K562 (cell line): ENCODE measurements around the gene ASB2.

Experiments used
- ATF3 ChIP-seq, 2 experiments: fragments of 450-650 bp in 1 of 2; sonication (generic) in 1 of 2; formaldehyde crosslinking in 1 of 2; IDR thresholded peaks in 1 of 2; conservative IDR thresholded peaks in 1 of 2; 2 replicates each; pipeline versions ENCODE4 v1.6.1 to v1.8.1; 2016 to 2023; ENCODE audit warnings: mild to moderate bottlenecking in 2 of 2, moderate library complexity in 2 of 2, inconsistent platforms in 1 of 2, missing genetic modification reagents in 1 of 2
- ELK1 ChIP-seq: sonication (generic); formaldehyde crosslinking; IDR thresholded peaks from 2 replicates; pipeline ENCODE4 v1.8.1; 2022; ENCODE audit warnings: missing genetic modification reagents
- EP400 ChIP-seq: fragments of 450-650 bp; IDR thresholded peaks from 2 replicates; pipeline ENCODE4 v1.6.1; 2017; ENCODE audit warnings: antibody characterized with exemption, mild to moderate bottlenecking, moderate library complexity
- ETS2 ChIP-seq: IDR thresholded peaks from 2 replicates; pipeline ENCODE4 v1.6.1; 2016; ENCODE audit warnings: borderline replicate concordance, missing genetic modification characterization, mild to moderate bottlenecking, moderate library complexity, missing compliant biosample characterization; ENCODE audit not compliant: poor library complexity, severe bottlenecking
- FOXP1 ChIP-seq: sonication (generic); formaldehyde crosslinking; IDR thresholded peaks from 2 replicates; pipeline ENCODE4 v1.8.0; 2022; ENCODE audit warnings: mild to moderate bottlenecking, missing genetic modification reagents
- NFIX ChIP-seq: fragments of 250-450 bp; sonication (Bioruptor Pico); IDR thresholded peaks from 2 replicates; pipeline ENCODE4 v1.4.0; 2020; ENCODE audit warnings: low read depth, mild to moderate bottlenecking, moderate library complexity
- PRPF4 ChIP-seq: fragments of 200-400 bp; formaldehyde crosslinking; IDR thresholded peaks from one replicate; pipeline ENCODE4 v1.6.1; 2017; ENCODE audit warnings: low read length, low read depth, mild to moderate bottlenecking; ENCODE audit not compliant: insufficient read depth, poor library complexity, severe bottlenecking
- RBM14 ChIP-seq: fragments of 200-400 bp; formaldehyde crosslinking; IDR thresholded peaks from 2 replicates; pipeline ENCODE4 v1.6.1; 2018; ENCODE audit warnings: low read depth, mild to moderate bottlenecking, low read length, moderate library complexity, borderline replicate concordance; ENCODE audit not compliant: insufficient read depth
- TAF1 ChIP-seq: IDR thresholded peaks from 2 replicates; pipeline ENCODE4 v1.6.1; 2011; ENCODE audit warnings: mild to moderate bottlenecking, low read length, moderate library complexity; ENCODE audit not compliant: insufficient read depth, control insufficient read depth, severe bottlenecking; ENCODE audit errors: extremely low read depth
- TRIM24 ChIP-seq, 2 experiments: fragments of 450-650 bp; IDR thresholded peaks; 2 replicates each; pipeline ENCODE4 v1.6.1; 2016
- ZNF436 ChIP-seq: fragments of 250-450, 450-650 bp; sonication (Bioruptor Pico); formaldehyde crosslinking; IDR thresholded peaks from 2 replicates; pipeline ENCODE4 v1.7.0; 2020; ENCODE audit warnings: mild to moderate bottlenecking
- ZNF589 ChIP-seq: fragments of 200-800 bp; sonication (Bioruptor generic); IDR thresholded peaks from 2 replicates; pipeline ENCODE4 v1.6.1; 2016; ENCODE audit warnings: low read depth, missing genetic modification characterization, missing compliant biosample characterization
- TF ChIP-seq, protein P1 (sequence below), 2 experiments: IDR thresholded peaks; 2 replicates each; pipeline ENCODE4 v1.6.1; 2011; ENCODE audit warnings: borderline replicate concordance in 1 of 2, control low read depth in 1 of 2, low read depth in 1 of 2, low read length in 1 of 2, mild to moderate bottlenecking in 1 of 2, mixed read lengths in 1 of 2, moderate library complexity in 1 of 2; ENCODE audit not compliant: insufficient read depth in 1 of 2, insufficient read length in 1 of 2, poor library complexity in 1 of 2, severe bottlenecking in 1 of 2; ENCODE audit errors: extremely low read depth in 1 of 2
- TF ChIP-seq, protein P2 (sequence below), 3 experiments: IDR thresholded peaks in 2 of 3; conservative IDR thresholded peaks in 1 of 3; 2 replicates each; pipeline ENCODE4 v1.5.1; 2011 to 2012; ENCODE audit warnings: low read length in 3 of 3, mild to moderate bottlenecking in 3 of 3, control low read depth in 2 of 3, improper control_type of control experiment in 1 of 3, inconsistent platforms in 1 of 3, low read depth in 1 of 3, mixed read lengths in 1 of 3, moderate library complexity in 1 of 3; ENCODE audit not compliant: insufficient read depth in 2 of 3

- TF ChIP-seq TRIM24 (IDR thresholded peaks at IDR 0.05) (no peak), ZNF436 (CRISPR knock-in tag) (no peak), ZNF589 (CRISPR knock-in tag) (no peak), ELK1 (CRISPR knock-in tag) (no peak), RBM14 (no peak), EP400 (no peak), FOXP1 (CRISPR knock-in tag) (no peak), NFIX (CRISPR knock-in tag) (no peak), TAF1 (no peak), ATF3 (IDR thresholded peaks at IDR 0.05) (peak; percentile 80), ATF3 (CRISPR knock-in tag; conservative IDR thresholded peaks at IDR 0.05) (no peak), PRPF4 (no peak), ETS2 (tag) (no peak)
- TF ChIP-seq, protein P1, sequence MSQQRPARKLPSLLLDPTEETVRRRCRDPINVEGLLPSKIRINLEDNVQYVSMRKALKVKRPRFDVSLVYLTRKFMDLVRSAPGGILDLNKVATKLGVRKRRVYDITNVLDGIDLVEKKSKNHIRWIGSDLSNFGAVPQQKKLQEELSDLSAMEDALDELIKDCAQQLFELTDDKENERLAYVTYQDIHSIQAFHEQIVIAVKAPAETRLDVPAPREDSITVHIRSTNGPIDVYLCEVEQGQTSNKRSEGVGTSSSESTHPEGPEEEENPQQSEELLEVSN (IDR thresholded peaks at IDR 0.05; ENCODE audit: borderline replicate concordance in 1 of 2, extremely low read depth in 1 of 2, insufficient read depth in 1 of 2, insufficient read length in 1 of 2, low read depth in 1 of 2, low read length in 1 of 2, poor library complexity in 1 of 2, severe bottlenecking in 1 of 2): no peak
- TF ChIP-seq, protein P2, sequence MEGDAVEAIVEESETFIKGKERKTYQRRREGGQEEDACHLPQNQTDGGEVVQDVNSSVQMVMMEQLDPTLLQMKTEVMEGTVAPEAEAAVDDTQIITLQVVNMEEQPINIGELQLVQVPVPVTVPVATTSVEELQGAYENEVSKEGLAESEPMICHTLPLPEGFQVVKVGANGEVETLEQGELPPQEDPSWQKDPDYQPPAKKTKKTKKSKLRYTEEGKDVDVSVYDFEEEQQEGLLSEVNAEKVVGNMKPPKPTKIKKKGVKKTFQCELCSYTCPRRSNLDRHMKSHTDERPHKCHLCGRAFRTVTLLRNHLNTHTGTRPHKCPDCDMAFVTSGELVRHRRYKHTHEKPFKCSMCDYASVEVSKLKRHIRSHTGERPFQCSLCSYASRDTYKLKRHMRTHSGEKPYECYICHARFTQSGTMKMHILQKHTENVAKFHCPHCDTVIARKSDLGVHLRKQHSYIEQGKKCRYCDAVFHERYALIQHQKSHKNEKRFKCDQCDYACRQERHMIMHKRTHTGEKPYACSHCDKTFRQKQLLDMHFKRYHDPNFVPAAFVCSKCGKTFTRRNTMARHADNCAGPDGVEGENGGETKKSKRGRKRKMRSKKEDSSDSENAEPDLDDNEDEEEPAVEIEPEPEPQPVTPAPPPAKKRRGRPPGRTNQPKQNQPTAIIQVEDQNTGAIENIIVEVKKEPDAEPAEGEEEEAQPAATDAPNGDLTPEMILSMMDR (IDR thresholded peaks at IDR 0.05 in 2 of 3, conservative IDR thresholded peaks at IDR 0.05 in 1 of 3; ENCODE audit: insufficient read depth in 2 of 3, low read depth in 1 of 3, low read length in 3 of 3): no peak
These were observed 16.9 kb downstream of the ASB2 start for GRCh38 chr14:93959239-93960107.
